Measurements from ENCODE around the gene FOXA1. TPM values are rescaled to one million over a fixed set of nuclear protein-coding genes. Genes with fewer than 3 reads are reported as not detected.

The FOXA1 gene
- total and polyA plus RNA-seq, 2 donors (not counting 1 experiment from before 2014, with no cell fraction given): under 0.01 to 0.03 TPM

DNA sequence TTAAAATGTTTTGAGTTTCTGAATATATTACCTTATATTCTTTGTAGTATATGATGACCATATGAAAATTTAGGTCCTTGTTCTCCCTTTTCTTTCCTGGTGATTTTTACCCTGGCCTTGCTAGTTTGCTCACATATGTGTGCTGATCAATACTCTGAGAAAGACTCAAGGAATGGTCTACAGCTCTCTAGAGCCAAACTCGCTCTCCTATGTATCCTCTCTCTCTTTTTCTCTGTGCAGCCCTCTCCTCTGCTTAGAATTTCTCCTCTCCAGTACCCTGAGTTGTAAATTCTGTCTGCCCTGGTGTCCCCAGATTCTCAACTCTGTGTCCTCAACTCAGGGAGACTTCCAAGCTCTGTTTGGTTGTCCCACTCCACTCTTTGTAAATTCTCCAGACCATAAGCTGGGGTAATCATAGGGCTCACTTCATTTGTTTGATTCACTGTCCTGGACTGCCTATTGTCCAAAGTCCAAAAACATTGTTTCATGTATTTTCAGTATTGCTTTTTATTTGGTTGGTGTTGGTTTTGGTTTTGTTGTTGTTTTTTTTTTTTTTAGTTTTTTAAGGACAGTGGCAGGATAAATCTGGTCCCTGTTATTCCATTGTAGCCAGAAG lies 41.0 kb downstream of the FOXA1 start:
- Histone ChIP-seq H4K20me1 (ENCODE audit: control insufficient read depth, extremely low read depth, insufficient read depth, low read length) (no peaks in the 10 kb centered on the region), H3K4me1 (ENCODE audit: control insufficient read depth, extremely low read depth, insufficient read depth, low read length) (no peaks in the 10 kb centered on the region), H3K9me3 (ENCODE audit: control insufficient read depth, insufficient read depth, low read depth, low read length) (no peaks in the 10 kb centered on the region), H2AFZ (ENCODE audit: low read length) (no peak overlapping the region), H3K36me3 (ENCODE audit: control insufficient read depth, insufficient read depth, low read length) (no peaks in the 10 kb centered on the region), H3K79me2 (ENCODE audit: control insufficient read depth, insufficient read depth, low read length) (no peaks in the 10 kb centered on the region), H3K27ac (ENCODE audit: insufficient read depth, low read length) (no peak overlapping the region), H3K4me3 (replicated peaks in 1 of 4; ENCODE audit: control extremely low read depth in 1 of 4, insufficient read depth in 1 of 4, low read depth in 3 of 4, low read length in 4 of 4) (no peak overlapping the region), H3K9ac (ENCODE audit: insufficient read depth, low read length) (no peak overlapping the region), H3K4me2 (ENCODE audit: extremely low read depth, insufficient read depth, low read length) (no peak overlapping the region), H3K27me3 (ENCODE audit: control insufficient read depth, insufficient read depth, low read length) (no peaks in the 10 kb centered on the region)
- TF ChIP-seq, protein P1, sequence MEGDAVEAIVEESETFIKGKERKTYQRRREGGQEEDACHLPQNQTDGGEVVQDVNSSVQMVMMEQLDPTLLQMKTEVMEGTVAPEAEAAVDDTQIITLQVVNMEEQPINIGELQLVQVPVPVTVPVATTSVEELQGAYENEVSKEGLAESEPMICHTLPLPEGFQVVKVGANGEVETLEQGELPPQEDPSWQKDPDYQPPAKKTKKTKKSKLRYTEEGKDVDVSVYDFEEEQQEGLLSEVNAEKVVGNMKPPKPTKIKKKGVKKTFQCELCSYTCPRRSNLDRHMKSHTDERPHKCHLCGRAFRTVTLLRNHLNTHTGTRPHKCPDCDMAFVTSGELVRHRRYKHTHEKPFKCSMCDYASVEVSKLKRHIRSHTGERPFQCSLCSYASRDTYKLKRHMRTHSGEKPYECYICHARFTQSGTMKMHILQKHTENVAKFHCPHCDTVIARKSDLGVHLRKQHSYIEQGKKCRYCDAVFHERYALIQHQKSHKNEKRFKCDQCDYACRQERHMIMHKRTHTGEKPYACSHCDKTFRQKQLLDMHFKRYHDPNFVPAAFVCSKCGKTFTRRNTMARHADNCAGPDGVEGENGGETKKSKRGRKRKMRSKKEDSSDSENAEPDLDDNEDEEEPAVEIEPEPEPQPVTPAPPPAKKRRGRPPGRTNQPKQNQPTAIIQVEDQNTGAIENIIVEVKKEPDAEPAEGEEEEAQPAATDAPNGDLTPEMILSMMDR (conservative IDR thresholded peaks at IDR 0.05 in 1 of 2, IDR thresholded peaks at IDR 0.05 in 1 of 2; ENCODE audit: low read depth in 1 of 2, low read length in 2 of 2): no peak
- no peak for TF ChIP-seq EZH2 (IDR thresholded peaks at IDR 0.05; ENCODE audit: low read length, missing control alignments)
- no peak for DNase-seq (ENCODE audit: low read depth in 2 of 2)

- no peaks in the 10 kb centered on the region for H3K27me3 ChIP-seq (ENCODE audit: control insufficient read depth, insufficient read depth, low read length)
- H3K9me3 ChIP-seq (ENCODE audit: control insufficient read depth, insufficient read depth, low read depth, low read length): no peaks in the 10 kb centered on the region
- no peak overlapping the region for H3K4me3 ChIP-seq (replicated peaks in 1 of 4; ENCODE audit: control extremely low read depth in 1 of 4, insufficient read depth in 1 of 4, low read depth in 3 of 4, low read length in 4 of 4)
- TF ChIP-seq, protein P1 (conservative IDR thresholded peaks at IDR 0.05 in 1 of 2, IDR thresholded peaks at IDR 0.05 in 1 of 2; ENCODE audit: low read depth in 1 of 2, low read length in 2 of 2): no peak
- DNase-seq (ENCODE audit: low read depth in 2 of 2): no peak
- no peak overlapping the region for H3K9ac ChIP-seq (ENCODE audit: insufficient read depth, low read length)
- H3K27ac ChIP-seq (ENCODE audit: insufficient read depth, low read length): no peak overlapping the region
- no peaks in the 10 kb centered on the region for H3K36me3 ChIP-seq (ENCODE audit: control insufficient read depth, insufficient read depth, low read length)
- H3K79me2 ChIP-seq (ENCODE audit: control insufficient read depth, insufficient read depth, low read length): no peaks in the 10 kb centered on the region
- peaks cover 3% of the 10 kb centered on the region for H3K4me1 ChIP-seq (ENCODE audit: control insufficient read depth, extremely low read depth, insufficient read depth, low read length)
- no peaks in the 10 kb centered on the region for H4K20me1 ChIP-seq (ENCODE audit: control insufficient read depth, extremely low read depth, insufficient read depth, low read length)
- H3K4me2 ChIP-seq (ENCODE audit: extremely low read depth, insufficient read depth, low read length): no peak overlapping the region
- no peak overlapping the region for H2AFZ ChIP-seq (ENCODE audit: low read length)
Observed at GRCh38 chr14:37551119-37551518, 43.9 kb downstream of the FOXA1 start.

DNA sequence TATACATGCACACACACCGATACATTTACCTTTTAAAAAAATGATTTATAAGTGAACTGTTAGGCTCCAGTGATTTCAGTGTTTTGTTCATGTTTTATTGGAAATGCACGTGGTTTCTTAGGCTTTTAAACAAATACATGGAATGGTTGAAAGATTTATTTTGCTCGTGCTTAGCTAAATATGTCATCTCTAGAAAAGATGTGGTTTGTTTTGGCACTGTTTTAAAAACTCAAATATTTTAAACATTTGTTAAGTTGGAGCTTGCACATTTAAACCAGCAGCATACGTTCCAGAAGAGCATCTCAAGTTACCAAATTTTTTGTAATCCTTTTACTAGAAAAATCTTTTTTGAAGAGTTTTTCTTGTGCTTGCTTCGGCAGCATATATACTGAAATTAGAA lies 44.5 kb downstream of the FOXA1 start:
- Histone ChIP-seq H3K27me3 (ENCODE audit: control insufficient read depth, insufficient read depth, low read length) (no peaks in the 10 kb centered on the region), H3K9ac (ENCODE audit: insufficient read depth, low read length) (no peak overlapping the region), H4K20me1 (ENCODE audit: control insufficient read depth, extremely low read depth, insufficient read depth, low read length) (no peaks in the 10 kb centered on the region), H3K4me2 (ENCODE audit: extremely low read depth, insufficient read depth, low read length) (no peak overlapping the region), H3K27ac (ENCODE audit: insufficient read depth, low read length) (no peak overlapping the region), H3K9me3 (ENCODE audit: control insufficient read depth, insufficient read depth, low read depth, low read length) (no peaks in the 10 kb centered on the region), H2AFZ (ENCODE audit: low read length) (no peak overlapping the region), H3K36me3 (ENCODE audit: control insufficient read depth, insufficient read depth, low read length) (no peaks in the 10 kb centered on the region), H3K79me2 (ENCODE audit: control insufficient read depth, insufficient read depth, low read length) (no peaks in the 10 kb centered on the region), H3K4me3 (replicated peaks in 1 of 4; ENCODE audit: control extremely low read depth in 1 of 4, insufficient read depth in 1 of 4, low read depth in 3 of 4, low read length in 4 of 4) (no peak overlapping the region), H3K4me1 (ENCODE audit: control insufficient read depth, extremely low read depth, insufficient read depth, low read length) (peaks cover 3% of the 10 kb centered on the region)
- peak; percentile 81 to 92 for DNase-seq (ENCODE audit: low read depth in 2 of 2)
- TF ChIP-seq, protein P1 (conservative IDR thresholded peaks at IDR 0.05 in 1 of 2, IDR thresholded peaks at IDR 0.05 in 1 of 2; ENCODE audit: low read depth in 1 of 2, low read length in 2 of 2): no peak
- TF ChIP-seq EZH2 (IDR thresholded peaks at IDR 0.05; ENCODE audit: low read length, missing control alignments): no peak
